ENCODE measurements around the gene GSTO1. TPM values are rescaled to one million over a fixed set of nuclear protein-coding genes. Genes with fewer than 3 reads are reported as not detected.

Gene GSTO1
- total and polyA plus RNA-seq, 9 of the 15 experiments (the other 6 are each of a cell fraction or from before 2014, with no cell fraction given), result 136 to 592 (median 237) TPM

DNA sequence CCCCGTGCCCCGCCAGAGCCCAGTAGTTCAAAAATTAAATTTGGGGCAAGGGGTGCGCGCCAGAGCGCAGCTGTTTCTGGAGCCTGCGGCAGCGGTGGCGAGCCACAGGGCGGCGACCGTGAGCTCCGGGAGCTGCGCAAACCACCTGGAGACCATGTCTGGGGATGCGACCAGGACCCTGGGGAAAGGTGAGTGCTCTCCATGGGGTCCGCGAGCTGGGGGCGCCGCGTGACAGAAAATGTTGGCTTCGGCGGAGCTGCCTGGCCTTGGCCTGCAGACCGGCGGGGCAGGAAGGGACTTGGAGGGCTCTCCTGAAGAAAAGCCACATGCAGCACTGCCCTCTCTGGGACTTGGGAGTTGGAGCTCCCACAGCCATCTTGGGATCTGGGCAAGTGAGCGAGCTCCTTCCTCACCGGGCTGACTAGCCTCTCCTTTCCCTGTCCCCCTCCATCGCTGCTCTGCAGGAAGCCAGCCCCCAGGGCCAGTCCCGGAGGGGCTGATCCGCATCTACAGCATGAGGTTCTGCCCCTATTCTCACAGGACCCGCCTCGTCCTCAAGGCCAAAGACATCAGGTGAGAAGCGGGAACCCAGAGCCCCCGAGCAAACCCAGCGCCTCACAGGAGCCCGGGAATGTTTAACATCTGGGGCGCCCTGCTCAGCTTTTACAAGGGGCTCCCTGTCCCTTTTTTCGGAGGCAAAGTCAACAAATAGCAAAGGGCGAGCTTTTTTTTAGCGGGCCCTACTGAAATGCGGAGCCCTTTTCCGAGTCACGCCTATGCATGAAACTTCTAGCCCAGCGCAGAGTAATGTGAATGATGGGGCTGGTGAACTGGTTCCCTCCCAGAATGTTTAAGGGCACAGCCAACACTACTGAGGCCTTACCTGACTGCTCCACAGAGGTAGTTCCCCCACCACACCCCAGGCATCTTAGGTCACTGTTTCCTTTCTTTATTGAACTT lies 20.4 kb downstream of the GSTO1 start (continued):
- TF ChIP-seq ZBTB7A (IDR thresholded peaks at IDR 0.05; ENCODE audit: borderline replicate concordance, control insufficient read depth, low read depth, low read length) (peak; percentile 50; the same call in 1 of the 2 replicates), SAFB2 (IDR thresholded peaks at IDR 0.05; ENCODE audit: borderline replicate concordance, low read depth, low read length, severe bottlenecking) (no peak), YY1 (IDR thresholded peaks at IDR 0.05; ENCODE audit: borderline replicate concordance in 1 of 3, control insufficient read depth in 1 of 3, extremely low read depth in 1 of 3, insufficient read depth in 3 of 3, insufficient read length in 1 of 3, insufficient replicate concordance in 2 of 3, low read depth in 1 of 3, low read length in 2 of 3) (peak in 1 of 3 experiments; percentile 19), MCM5 (IDR thresholded peaks at IDR 0.05; ENCODE audit: low read depth) (no peak), ZNF644 (tag; IDR thresholded peaks at IDR 0.05; ENCODE audit: low read depth) (no peak), NRF1 (conservative IDR thresholded peaks at IDR 0.05 in 1 of 2, IDR thresholded peaks at IDR 0.05 in 1 of 2) (peak; percentile 54 to 64), CTBP1 (IDR thresholded peaks at IDR 0.05; ENCODE audit: borderline replicate concordance) (peak; percentile 30; the same call in 1 of the 2 replicates), SMC3 (conservative IDR thresholded peaks at IDR 0.05; ENCODE audit: insufficient read depth, low read depth, low read length) (peak; percentile 45; the same call in 1 of the 2 replicates), PCBP1 (IDR thresholded peaks at IDR 0.05; ENCODE audit: low read depth, low read length, poor library complexity, severe bottlenecking) (peak; percentile 49), ZNF75A (CRISPR knock-in tag; IDR thresholded peaks at IDR 0.05) (no peak)
- TF ChIP-seq, protein P1, sequence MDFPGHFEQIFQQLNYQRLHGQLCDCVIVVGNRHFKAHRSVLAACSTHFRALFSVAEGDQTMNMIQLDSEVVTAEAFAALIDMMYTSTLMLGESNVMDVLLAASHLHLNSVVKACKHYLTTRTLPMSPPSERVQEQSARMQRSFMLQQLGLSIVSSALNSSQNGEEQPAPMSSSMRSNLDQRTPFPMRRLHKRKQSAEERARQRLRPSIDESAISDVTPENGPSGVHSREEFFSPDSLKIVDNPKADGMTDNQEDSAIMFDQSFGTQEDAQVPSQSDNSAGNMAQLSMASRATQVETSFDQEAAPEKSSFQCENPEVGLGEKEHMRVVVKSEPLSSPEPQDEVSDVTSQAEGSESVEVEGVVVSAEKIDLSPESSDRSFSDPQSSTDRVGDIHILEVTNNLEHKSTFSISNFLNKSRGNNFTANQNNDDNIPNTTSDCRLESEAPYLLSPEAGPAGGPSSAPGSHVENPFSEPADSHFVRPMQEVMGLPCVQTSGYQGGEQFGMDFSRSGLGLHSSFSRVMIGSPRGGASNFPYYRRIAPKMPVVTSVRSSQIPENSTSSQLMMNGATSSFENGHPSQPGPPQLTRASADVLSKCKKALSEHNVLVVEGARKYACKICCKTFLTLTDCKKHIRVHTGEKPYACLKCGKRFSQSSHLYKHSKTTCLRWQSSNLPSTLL (IDR thresholded peaks at IDR 0.05), result peak; percentile 85
- TF ChIP-seq, protein P2, sequence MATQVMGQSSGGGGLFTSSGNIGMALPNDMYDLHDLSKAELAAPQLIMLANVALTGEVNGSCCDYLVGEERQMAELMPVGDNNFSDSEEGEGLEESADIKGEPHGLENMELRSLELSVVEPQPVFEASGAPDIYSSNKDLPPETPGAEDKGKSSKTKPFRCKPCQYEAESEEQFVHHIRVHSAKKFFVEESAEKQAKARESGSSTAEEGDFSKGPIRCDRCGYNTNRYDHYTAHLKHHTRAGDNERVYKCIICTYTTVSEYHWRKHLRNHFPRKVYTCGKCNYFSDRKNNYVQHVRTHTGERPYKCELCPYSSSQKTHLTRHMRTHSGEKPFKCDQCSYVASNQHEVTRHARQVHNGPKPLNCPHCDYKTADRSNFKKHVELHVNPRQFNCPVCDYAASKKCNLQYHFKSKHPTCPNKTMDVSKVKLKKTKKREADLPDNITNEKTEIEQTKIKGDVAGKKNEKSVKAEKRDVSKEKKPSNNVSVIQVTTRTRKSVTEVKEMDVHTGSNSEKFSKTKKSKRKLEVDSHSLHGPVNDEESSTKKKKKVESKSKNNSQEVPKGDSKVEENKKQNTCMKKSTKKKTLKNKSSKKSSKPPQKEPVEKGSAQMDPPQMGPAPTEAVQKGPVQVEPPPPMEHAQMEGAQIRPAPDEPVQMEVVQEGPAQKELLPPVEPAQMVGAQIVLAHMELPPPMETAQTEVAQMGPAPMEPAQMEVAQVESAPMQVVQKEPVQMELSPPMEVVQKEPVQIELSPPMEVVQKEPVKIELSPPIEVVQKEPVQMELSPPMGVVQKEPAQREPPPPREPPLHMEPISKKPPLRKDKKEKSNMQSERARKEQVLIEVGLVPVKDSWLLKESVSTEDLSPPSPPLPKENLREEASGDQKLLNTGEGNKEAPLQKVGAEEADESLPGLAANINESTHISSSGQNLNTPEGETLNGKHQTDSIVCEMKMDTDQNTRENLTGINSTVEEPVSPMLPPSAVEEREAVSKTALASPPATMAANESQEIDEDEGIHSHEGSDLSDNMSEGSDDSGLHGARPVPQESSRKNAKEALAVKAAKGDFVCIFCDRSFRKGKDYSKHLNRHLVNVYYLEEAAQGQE (IDR thresholded peaks at IDR 0.05; ENCODE audit: borderline replicate concordance), result peak; percentile 17; the same call in 1 of the 2 replicates
- TF ChIP-seq, protein P2 (CRISPR knock-in tag; IDR thresholded peaks at IDR 0.05; ENCODE audit: low read depth), result no peak
